ENCODE results near the gene TCF15. TPM values are rescaled to one million over a fixed set of nuclear protein-coding genes. Genes with fewer than 3 reads are reported as not detected.

The TCF15 gene
- total RNA-seq, 4 donors from 2014 or later: 0.30 to 4.5 (median 1.1) TPM; not detected in 1

DNA sequence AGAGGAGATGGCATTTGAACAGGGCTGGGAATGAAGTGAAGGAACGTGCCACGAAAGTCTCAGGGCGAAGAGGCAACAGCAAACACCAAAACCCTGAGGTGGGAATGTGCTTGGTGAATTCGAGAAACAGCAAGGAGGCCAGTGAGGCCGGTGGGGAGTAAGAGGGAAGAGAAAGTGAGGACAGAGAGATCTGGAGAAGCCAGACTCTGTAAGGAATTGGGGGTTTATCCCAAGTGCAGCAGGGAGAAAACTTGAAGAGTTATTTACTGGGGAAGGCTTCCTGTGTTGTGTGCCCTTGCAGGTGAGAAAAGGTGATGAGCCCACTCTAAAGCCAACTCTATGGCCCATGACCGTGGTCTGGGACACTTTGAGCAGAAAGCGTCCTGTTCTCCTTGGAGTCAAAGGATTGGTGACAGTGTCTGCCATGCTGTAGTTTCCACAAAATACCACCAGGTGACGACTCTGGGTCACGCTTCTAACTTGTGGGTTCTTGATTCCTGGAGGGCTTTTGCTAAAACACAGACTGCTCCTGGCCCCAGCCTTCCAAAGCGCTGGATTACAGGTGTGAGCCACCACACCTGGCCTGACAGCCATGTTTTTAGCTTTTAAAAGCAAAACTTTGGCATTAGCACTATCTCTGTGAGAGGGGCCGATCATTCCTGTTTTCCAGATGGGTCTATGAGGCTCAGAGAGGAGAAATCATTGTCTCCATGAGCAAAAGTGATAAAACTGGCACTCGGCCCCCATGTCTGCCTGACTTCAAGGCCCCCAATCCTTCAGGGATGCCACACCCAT, 48.5 kb downstream of the TCF15 start:
- DNase-seq (ENCODE audit: low spot score in 2 of 2): peak in 1 of 2 donors; percentile 57
- 36 to 38% methylated on average over 12 of the region's 12 CpGs for WGBS, 2 donors

DNA sequence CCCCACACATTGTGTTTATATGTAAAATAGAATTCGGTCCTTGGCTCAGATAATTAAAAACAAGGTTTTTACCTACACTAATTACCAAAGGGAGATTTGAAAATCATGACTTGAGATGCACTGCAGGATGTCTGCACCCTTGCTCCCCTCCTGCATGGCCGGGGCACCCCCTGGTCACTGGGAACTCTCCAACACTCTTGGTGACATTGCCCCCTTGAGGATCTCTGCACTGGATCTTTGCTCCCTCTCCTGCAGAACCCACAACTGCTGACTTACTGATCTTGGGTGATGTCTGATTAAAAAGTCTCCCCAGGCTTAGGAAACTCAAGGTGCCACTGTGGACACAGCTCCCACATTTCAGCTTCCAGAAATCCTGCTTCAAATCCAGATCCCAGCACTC, 49.4 kb downstream of the TCF15 start:
- Histone ChIP-seq H3K4me3 (no peak overlapping the region), H3K36me3 (no peaks in the 10 kb centered on the region), H3K9me3 (no peaks in the 10 kb centered on the region), H3K4me1 (peaks cover 0 to 3% (median 0%) of the 10 kb centered on the region in 4 donors), H3K27ac (no peak overlapping the region), H3K27me3 (peaks cover 0 to 9% of the 10 kb centered on the region in 2 donors)
- TF ChIP-seq POLR2A (IDR thresholded peaks at IDR 0.05): no peak
- no peak for TF ChIP-seq EP300 (IDR thresholded peaks at IDR 0.05)
- TF ChIP-seq, protein P1, sequence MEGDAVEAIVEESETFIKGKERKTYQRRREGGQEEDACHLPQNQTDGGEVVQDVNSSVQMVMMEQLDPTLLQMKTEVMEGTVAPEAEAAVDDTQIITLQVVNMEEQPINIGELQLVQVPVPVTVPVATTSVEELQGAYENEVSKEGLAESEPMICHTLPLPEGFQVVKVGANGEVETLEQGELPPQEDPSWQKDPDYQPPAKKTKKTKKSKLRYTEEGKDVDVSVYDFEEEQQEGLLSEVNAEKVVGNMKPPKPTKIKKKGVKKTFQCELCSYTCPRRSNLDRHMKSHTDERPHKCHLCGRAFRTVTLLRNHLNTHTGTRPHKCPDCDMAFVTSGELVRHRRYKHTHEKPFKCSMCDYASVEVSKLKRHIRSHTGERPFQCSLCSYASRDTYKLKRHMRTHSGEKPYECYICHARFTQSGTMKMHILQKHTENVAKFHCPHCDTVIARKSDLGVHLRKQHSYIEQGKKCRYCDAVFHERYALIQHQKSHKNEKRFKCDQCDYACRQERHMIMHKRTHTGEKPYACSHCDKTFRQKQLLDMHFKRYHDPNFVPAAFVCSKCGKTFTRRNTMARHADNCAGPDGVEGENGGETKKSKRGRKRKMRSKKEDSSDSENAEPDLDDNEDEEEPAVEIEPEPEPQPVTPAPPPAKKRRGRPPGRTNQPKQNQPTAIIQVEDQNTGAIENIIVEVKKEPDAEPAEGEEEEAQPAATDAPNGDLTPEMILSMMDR (IDR thresholded peaks at IDR 0.05): no peak
- no peak for DNase-seq (ENCODE audit: low spot score in 2 of 2)
- WGBS, 2 donors: 42 to 45% methylated on average over 2 of the region's 2 CpGs

More for the DNA sequence above, 48.5 kb downstream of the TCF15 start:
- TF ChIP-seq, protein P1 (IDR thresholded peaks at IDR 0.05): peak; percentile 83 to 99 (median 91)
- TF ChIP-seq POLR2A (IDR thresholded peaks at IDR 0.05): no peak
- TF ChIP-seq EP300 (IDR thresholded peaks at IDR 0.05): no peak
- no peak overlapping the region for H3K4me3 ChIP-seq
- H3K4me1 ChIP-seq: peaks cover 0 to 3% (median 0%) of the 10 kb centered on the region in 4 donors
- H3K27ac ChIP-seq: no peak overlapping the region
- H3K27me3 ChIP-seq: peaks cover 0 to 14% of the 10 kb centered on the region in 2 donors
- no peaks in the 10 kb centered on the region for H3K36me3 ChIP-seq
- no peaks in the 10 kb centered on the region for H3K9me3 ChIP-seq

DNA sequence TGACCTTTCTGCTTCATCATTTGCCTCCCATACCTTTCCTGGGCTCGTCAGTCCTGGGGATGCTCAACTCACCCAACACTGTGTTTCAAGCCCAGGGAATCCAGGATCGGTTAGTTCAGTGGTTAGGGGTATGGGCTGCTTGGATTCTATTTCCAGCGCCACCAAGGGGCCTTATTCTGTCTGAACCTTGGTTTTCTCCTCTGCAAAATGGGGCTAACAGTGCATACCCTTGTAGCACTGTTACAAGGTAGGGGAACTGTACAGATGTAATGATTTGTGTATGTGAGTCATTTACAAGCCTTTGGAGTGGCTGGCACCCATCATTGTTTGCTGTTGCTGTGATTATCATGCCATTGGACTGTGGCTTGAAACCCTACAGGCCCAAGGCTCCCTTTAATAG, 52.0 kb downstream of the TCF15 start:
- TF ChIP-seq POLR2A (IDR thresholded peaks at IDR 0.05) (no peak), EP300 (IDR thresholded peaks at IDR 0.05) (no peak)
- TF ChIP-seq, protein P1 (IDR thresholded peaks at IDR 0.05): no peak
- Histone ChIP-seq H3K4me3 (no peak overlapping the region), H3K9me3 (no peaks in the 10 kb centered on the region), H3K27me3 (peaks cover 0 to 21% of the 10 kb centered on the region in 2 donors), H3K27ac (no peak overlapping the region), H3K4me1 (peaks cover 0 to 3% (median 0%) of the 10 kb centered on the region in 4 donors), H3K36me3 (no peaks in the 10 kb centered on the region)
- 74 to 94% methylated on average over 3 of the region's 3 CpGs for WGBS, 2 donors
- DNase-seq (ENCODE audit: low spot score in 2 of 2): no peak

DNA sequence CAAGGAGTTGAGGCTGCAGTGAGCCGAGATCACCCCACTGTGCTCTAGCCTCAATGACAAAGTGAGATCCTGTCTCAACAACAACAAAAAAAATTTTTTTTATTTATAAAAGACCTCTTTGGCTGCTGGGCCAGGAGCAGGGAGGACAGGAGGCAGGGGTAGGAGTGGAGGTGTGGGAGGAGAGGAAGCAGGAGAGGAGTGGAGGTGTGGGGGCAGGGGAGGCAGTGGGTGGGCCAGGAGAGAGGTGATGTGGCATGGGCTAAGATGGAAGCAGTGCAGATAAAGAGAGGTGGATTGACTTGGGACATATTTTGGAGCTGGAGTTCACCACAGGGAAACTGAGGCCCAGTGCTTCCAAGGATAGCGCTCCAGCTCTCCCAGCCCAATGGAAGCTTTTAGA, 53.1 kb downstream of the TCF15 start:
- 94 to 98% methylated on average over 2 of the region's 2 CpGs for WGBS, 2 donors
- TF ChIP-seq, protein P1 (IDR thresholded peaks at IDR 0.05): no peak
- no peak for TF ChIP-seq POLR2A (IDR thresholded peaks at IDR 0.05)
- no peak for TF ChIP-seq EP300 (IDR thresholded peaks at IDR 0.05)
- H3K27me3 ChIP-seq: peaks cover 0 to 29% of the 10 kb centered on the region in 2 donors

DNA sequence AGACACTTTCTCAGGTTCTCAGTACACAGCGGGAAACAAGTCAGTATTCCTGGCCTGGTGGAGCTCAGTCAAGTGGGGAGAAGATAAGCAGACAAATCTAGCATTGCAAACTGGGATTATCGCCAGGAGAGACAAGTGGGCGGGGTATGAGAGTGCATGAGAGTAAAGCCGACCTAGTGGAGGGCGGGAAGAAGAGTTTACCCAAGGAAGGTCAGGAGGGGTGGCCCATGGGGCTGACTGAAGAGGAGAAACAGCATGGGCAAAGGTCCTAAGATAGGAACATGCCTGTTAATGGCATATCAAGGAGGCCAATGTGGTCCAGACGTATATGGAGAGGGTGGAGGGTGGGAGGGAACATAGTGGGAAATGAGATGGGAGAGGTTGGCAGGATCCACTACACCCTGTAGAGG, 54.1 kb downstream of the TCF15 start:
- TF ChIP-seq POLR2A (IDR thresholded peaks at IDR 0.05) (no peak), EP300 (IDR thresholded peaks at IDR 0.05) (no peak)
- TF ChIP-seq, protein P1 (IDR thresholded peaks at IDR 0.05): no peak
- Histone ChIP-seq H3K36me3 (no peaks in the 10 kb centered on the region), H3K27me3 (peaks cover 0 to 39% of the 10 kb centered on the region in 2 donors), H3K9me3 (no peaks in the 10 kb centered on the region), H3K4me3 (no peak overlapping the region), H3K27ac (no peak overlapping the region), H3K4me1 (no peaks in the 10 kb centered on the region)
- 41 to 42% methylated on average over 6 of the region's 6 CpGs for WGBS, 2 donors
- no peak for DNase-seq (ENCODE audit: low spot score in 2 of 2)

More for the DNA sequence above, 53.1 kb downstream of the TCF15 start:
- H3K36me3 ChIP-seq: no peaks in the 10 kb centered on the region
- no peak overlapping the region for H3K4me3 ChIP-seq
- no peaks in the 10 kb centered on the region for H3K9me3 ChIP-seq
- H3K27ac ChIP-seq: no peak overlapping the region
- no peak for DNase-seq (ENCODE audit: low spot score in 2 of 2)
- peaks cover 0 to 3% (median 0%) of the 10 kb centered on the region in 4 donors for H3K4me1 ChIP-seq
